GM18508 (cell line): ENCODE data around the gene WIPF1.
A peak's percentile ranks its signal among the peaks of the same experiment; 100 is the strongest.

Source experiments
- ATAC-seq: cut with Tn5 transposase; IDR thresholded peaks from one replicate; pipeline ENCODE4 v1.9.1; 2021; ENCODE audit warnings: moderate number of reproducible peaks; ENCODE audit not compliant: insufficient read depth, unreplicated experiment

Gene WIPF1

GRCh38 chr2:174577967-174578589, 19.5 kb downstream of the WIPF1 start:
- ATAC-seq = peak; percentile 43

GRCh38 chr2:174575124-174575776, 22.4 kb downstream of the WIPF1 start:
- no peak for ATAC-seq

GRCh38 chr2:174574657-174575056, 22.9 kb downstream of the WIPF1 start:
- no peak for ATAC-seq

GRCh38 chr2:174573621-174574081, 24.0 kb downstream of the WIPF1 start:
- no peak for ATAC-seq

GRCh38 chr2:174572556-174572955, 25.0 kb downstream of the WIPF1 start:
- ATAC-seq = no peak

- ATAC-seq = no peak
Observed at GRCh38 chr2:174571669-174572323, 25.8 kb downstream of the WIPF1 start.

- no peak for ATAC-seq
Observed at GRCh38 chr2:174570318-174570958, 27.2 kb downstream of the WIPF1 start.

GRCh38 chr2:174569678-174570077, 27.9 kb downstream of the WIPF1 start:
- ATAC-seq = no peak

GRCh38 chr2:174568425-174568824, 29.2 kb downstream of the WIPF1 start:
- no peak for ATAC-seq

GRCh38 chr2:174566871-174567270, 30.7 kb downstream of the WIPF1 start:
- ATAC-seq = no peak

- no peak for ATAC-seq
Observed at GRCh38 chr2:174563530-174564282, 33.9 kb downstream of the WIPF1 start.

- no peak for ATAC-seq
Observed at GRCh38 chr2:174561972-174562370, 35.6 kb downstream of the WIPF1 start.

GRCh38 chr2:174561283-174561971, 36.2 kb downstream of the WIPF1 start:
- ATAC-seq = no peak

- ATAC-seq = no peak
Observed at GRCh38 chr2:174560737-174561136, 36.9 kb downstream of the WIPF1 start.

GRCh38 chr2:174555998-174556397, 41.6 kb downstream of the WIPF1 start:
- no peak for ATAC-seq

- no peak for ATAC-seq
Observed at GRCh38 chr2:174554529-174555150, 43.0 kb downstream of the WIPF1 start.

GRCh38 chr2:174553811-174554493, 43.7 kb downstream of the WIPF1 start:
- ATAC-seq = no peak

GRCh38 chr2:174552880-174553279, 44.7 kb downstream of the WIPF1 start:
- ATAC-seq = no peak

GRCh38 chr2:174551697-174552096, 45.9 kb downstream of the WIPF1 start:
- no peak for ATAC-seq
